Measurements from ENCODE around the gene FCER2.

FCER2 gene

GRCh38 chr19:7725791-7726190 lies 23.9 kb upstream of the FCER2 start:
- FAIRE-seq (no peak), DNase-seq (ENCODE audit: insufficient read length, low spot score) (no peak)
- TF ChIP-seq PAX5 (IDR thresholded peaks at IDR 0.05; ENCODE audit: insufficient read depth, low read length, severe bottlenecking) (no peak), POLR2A (IDR thresholded peaks at IDR 0.05; ENCODE audit: low read depth, low read length) (no peak), POLR2AphosphoS5 (IDR thresholded peaks at IDR 0.05; ENCODE audit: low read depth, low read length) (no peak), TAF1 (IDR thresholded peaks at IDR 0.05; ENCODE audit: low read depth, low read length) (no peak), POU2F2 (IDR thresholded peaks at IDR 0.05; ENCODE audit: low read depth, low read length) (no peak), SPI1 (IDR thresholded peaks at IDR 0.05; ENCODE audit: low read depth, low read length) (no peak)

GRCh38 chr19:7722231-7722651 lies 20.3 kb upstream of the FCER2 start:
- FAIRE-seq: peak; percentile 88

GRCh38 chr19:7720351-7720750 lies 18.4 kb upstream of the FCER2 start:
- no peak for DNase-seq (ENCODE audit: insufficient read length, low spot score)
- no peak for FAIRE-seq
- TF ChIP-seq PAX5 (IDR thresholded peaks at IDR 0.05; ENCODE audit: insufficient read depth, low read length, severe bottlenecking) (no peak), TAF1 (IDR thresholded peaks at IDR 0.05; ENCODE audit: low read depth, low read length) (no peak), POLR2A (IDR thresholded peaks at IDR 0.05; ENCODE audit: low read depth, low read length) (no peak), SPI1 (IDR thresholded peaks at IDR 0.05; ENCODE audit: low read depth, low read length) (no peak)

More at GRCh38 chr19:7722231-7722651, 20.3 kb upstream of the FCER2 start:
- TF ChIP-seq TAF1 (IDR thresholded peaks at IDR 0.05; ENCODE audit: low read depth, low read length) (no peak), PAX5 (IDR thresholded peaks at IDR 0.05; ENCODE audit: insufficient read depth, low read length, severe bottlenecking) (no peak), POU2F2 (IDR thresholded peaks at IDR 0.05; ENCODE audit: low read depth, low read length) (no peak), POLR2AphosphoS5 (IDR thresholded peaks at IDR 0.05; ENCODE audit: low read depth, low read length) (no peak), SPI1 (IDR thresholded peaks at IDR 0.05; ENCODE audit: low read depth, low read length) (no peak)
- DNase-seq (ENCODE audit: insufficient read length, low spot score): no peak

GRCh38 chr19:7718668-7719067 lies 16.7 kb upstream of the FCER2 start:
- DNase-seq (ENCODE audit: insufficient read length, low spot score) (no peak), FAIRE-seq (no peak)
- TF ChIP-seq POLR2A (IDR thresholded peaks at IDR 0.05; ENCODE audit: low read depth, low read length): no peak
- TF ChIP-seq SPI1 (IDR thresholded peaks at IDR 0.05; ENCODE audit: low read depth, low read length): no peak
- no peak for TF ChIP-seq POLR2AphosphoS5 (IDR thresholded peaks at IDR 0.05; ENCODE audit: low read depth, low read length)
- TF ChIP-seq POU2F2 (IDR thresholded peaks at IDR 0.05; ENCODE audit: low read depth, low read length): no peak
- TF ChIP-seq PAX5 (IDR thresholded peaks at IDR 0.05; ENCODE audit: insufficient read depth, low read length, severe bottlenecking): no peak
- no peak for TF ChIP-seq TAF1 (IDR thresholded peaks at IDR 0.05; ENCODE audit: low read depth, low read length)

GRCh38 chr19:7716762-7717161 lies 14.8 kb upstream of the FCER2 start:
- no peak for DNase-seq (ENCODE audit: insufficient read length, low spot score)
- no peak for TF ChIP-seq POLR2A (IDR thresholded peaks at IDR 0.05; ENCODE audit: low read depth, low read length)
- no peak for TF ChIP-seq PAX5 (IDR thresholded peaks at IDR 0.05; ENCODE audit: insufficient read depth, low read length, severe bottlenecking)
- no peak for TF ChIP-seq SPI1 (IDR thresholded peaks at IDR 0.05; ENCODE audit: low read depth, low read length)
- TF ChIP-seq POU2F2 (IDR thresholded peaks at IDR 0.05; ENCODE audit: low read depth, low read length): no peak
- no peak for TF ChIP-seq TAF1 (IDR thresholded peaks at IDR 0.05; ENCODE audit: low read depth, low read length)
- TF ChIP-seq POLR2AphosphoS5 (IDR thresholded peaks at IDR 0.05; ENCODE audit: low read depth, low read length): no peak
- no peak for FAIRE-seq

- no peak for TF ChIP-seq POLR2A (IDR thresholded peaks at IDR 0.05; ENCODE audit: low read depth, low read length)
- TF ChIP-seq TAF1 (IDR thresholded peaks at IDR 0.05; ENCODE audit: low read depth, low read length): no peak
- TF ChIP-seq SPI1 (IDR thresholded peaks at IDR 0.05; ENCODE audit: low read depth, low read length): no peak
- TF ChIP-seq PAX5 (IDR thresholded peaks at IDR 0.05; ENCODE audit: insufficient read depth, low read length, severe bottlenecking): no peak
- no peak for TF ChIP-seq POU2F2 (IDR thresholded peaks at IDR 0.05; ENCODE audit: low read depth, low read length)
- TF ChIP-seq POLR2AphosphoS5 (IDR thresholded peaks at IDR 0.05; ENCODE audit: low read depth, low read length): no peak
- DNase-seq (ENCODE audit: insufficient read length, low spot score): no peak
- no peak for FAIRE-seq
Observed at GRCh38 chr19:7715671-7716070, 13.7 kb upstream of the FCER2 start.

GRCh38 chr19:7710616-7711015 lies 8.7 kb upstream of the FCER2 start:
- FAIRE-seq (peak; percentile 41), DNase-seq (ENCODE audit: insufficient read length, low spot score) (no peak)
- TF ChIP-seq TAF1 (IDR thresholded peaks at IDR 0.05; ENCODE audit: low read depth, low read length) (no peak), POU2F2 (IDR thresholded peaks at IDR 0.05; ENCODE audit: low read depth, low read length) (no peak), SPI1 (IDR thresholded peaks at IDR 0.05; ENCODE audit: low read depth, low read length) (no peak), PAX5 (IDR thresholded peaks at IDR 0.05; ENCODE audit: insufficient read depth, low read length, severe bottlenecking) (no peak), POLR2A (IDR thresholded peaks at IDR 0.05; ENCODE audit: low read depth, low read length) (no peak)

- DNase-seq (ENCODE audit: insufficient read length, low spot score) (no peak), FAIRE-seq (no peak)
- TF ChIP-seq POLR2A (IDR thresholded peaks at IDR 0.05; ENCODE audit: low read depth, low read length): no peak
- TF ChIP-seq TAF1 (IDR thresholded peaks at IDR 0.05; ENCODE audit: low read depth, low read length): no peak
- no peak for TF ChIP-seq POLR2AphosphoS5 (IDR thresholded peaks at IDR 0.05; ENCODE audit: low read depth, low read length)
- TF ChIP-seq POU2F2 (IDR thresholded peaks at IDR 0.05; ENCODE audit: low read depth, low read length): no peak
- TF ChIP-seq SPI1 (IDR thresholded peaks at IDR 0.05; ENCODE audit: low read depth, low read length): no peak
- no peak for TF ChIP-seq PAX5 (IDR thresholded peaks at IDR 0.05; ENCODE audit: insufficient read depth, low read length, severe bottlenecking)
Observed at GRCh38 chr19:7709932-7710460, 8.1 kb upstream of the FCER2 start.

GRCh38 chr19:7706955-7707456 lies 5.1 kb upstream of the FCER2 start:
- DNase-seq (ENCODE audit: insufficient read length, low spot score) (no peak), FAIRE-seq (no peak)
- TF ChIP-seq PAX5 (IDR thresholded peaks at IDR 0.05; ENCODE audit: insufficient read depth, low read length, severe bottlenecking): no peak
- TF ChIP-seq SPI1 (IDR thresholded peaks at IDR 0.05; ENCODE audit: low read depth, low read length): no peak

Data from GM12891 (cell line).